GM23338 (cell line): Measurements from ENCODE around the gene TOR1B. TPM values are rescaled to one million over a fixed set of nuclear protein-coding genes. Genes with fewer than 3 reads are reported as not detected.

Experiments used
- ATAC-seq: fragments of 200-7000 bp; cut with Tn5 transposase; 3 replicates; pipeline ENCODE4 v1.9.1; 2020
- DNase-seq: peaks from one replicate; pipeline ENCODE4 v3.0.0-alpha.2; 2015; ENCODE audit warnings: low spot score
- H2AFZ ChIP-seq: fragments of 200-600 bp; sonication (generic); 2 replicates; pipeline ENCODE4 v1.8.0; 2016; ENCODE audit warnings: antibody characterized with exemption, mild to moderate bottlenecking, moderate library complexity
- H3F3A ChIP-seq: fragments of 200-600 bp; sonication (generic); replicated peaks from 2 replicates; pipeline ENCODE4 v1.8.0; 2017; ENCODE audit warnings: antibody characterized with exemption, mixed run types, low read depth
- H3K27ac ChIP-seq: fragments of 200-600 bp; sonication (generic); 2 replicates; pipeline ENCODE4 v1.6.1; 2016; ENCODE audit warnings: low read depth
- H3K27me3 ChIP-seq: fragments of 200-600 bp; sonication (generic); 2 replicates; pipeline ENCODE4 v1.8.0; 2016; ENCODE audit warnings: mild to moderate bottlenecking, mixed run types, moderate library complexity; ENCODE audit not compliant: insufficient read depth
- H3K36me3 ChIP-seq: fragments of 200-600 bp; sonication (generic); 2 replicates; pipeline ENCODE4 v1.8.0; 2016; ENCODE audit warnings: mild to moderate bottlenecking; ENCODE audit not compliant: insufficient read depth
- H3K4me1 ChIP-seq: fragments of 200-600 bp; sonication (generic); 2 replicates; pipeline ENCODE4 v1.8.0; 2016; ENCODE audit warnings: mild to moderate bottlenecking, moderate library complexity; ENCODE audit not compliant: insufficient read depth
- H3K4me2 ChIP-seq: fragments of 200-600 bp; sonication (generic); 2 replicates; pipeline ENCODE4 v1.7.1; 2017; ENCODE audit warnings: mixed run types
- H3K4me3 ChIP-seq: fragments of 200-600 bp; sonication (generic); 2 replicates; pipeline ENCODE4 v1.6.1; 2016; ENCODE audit warnings: mixed run types
- H3K79me2 ChIP-seq: fragments of 200-600 bp; sonication (generic); replicated peaks from 2 replicates; pipeline ENCODE4 v1.8.0; 2017; ENCODE audit warnings: mild to moderate bottlenecking; ENCODE audit not compliant: insufficient read depth
- H3K9me2 ChIP-seq: fragments of 200-600 bp; sonication (generic); 2 replicates; pipeline ENCODE4 v1.8.0; 2017; ENCODE audit not compliant: insufficient read depth
- H4K20me1 ChIP-seq: fragments of 200-600 bp; sonication (generic); replicated peaks from 2 replicates; pipeline ENCODE4 v1.8.0; 2017; ENCODE audit warnings: mild to moderate bottlenecking; ENCODE audit not compliant: insufficient read depth
- H3K27ac Mint-ChIP-seq: 2 replicates; pipeline ENCODE4 v1.8.0; 2020; ENCODE audit warnings: inconsistent platforms, mild to moderate bottlenecking, moderate library complexity, mixed read lengths
- H3K27me3 Mint-ChIP-seq: 3 replicates; pipeline ENCODE4 v1.8.0; 2022; ENCODE audit warnings: low read depth, mild to moderate bottlenecking, moderate library complexity, mixed read lengths, inconsistent platforms; ENCODE audit not compliant: insufficient read depth, poor library complexity
- H3K36me3 Mint-ChIP-seq: 3 replicates; pipeline ENCODE4 v1.8.0; 2021; ENCODE audit warnings: low read depth, mild to moderate bottlenecking, inconsistent platforms, moderate library complexity, mixed read lengths
- H3K4me1 Mint-ChIP-seq: 3 replicates; pipeline ENCODE4 v1.8.0; 2020; ENCODE audit warnings: mild to moderate bottlenecking, inconsistent platforms, mixed read lengths
- H3K4me3 Mint-ChIP-seq: 3 replicates; pipeline ENCODE4 v1.8.0; 2021; ENCODE audit warnings: moderate library complexity, mild to moderate bottlenecking, inconsistent platforms, mixed read lengths
- H3K9me3 Mint-ChIP-seq: 3 replicates; pipeline ENCODE4 v1.8.0; 2020; ENCODE audit warnings: moderate library complexity, mild to moderate bottlenecking, inconsistent platforms, mixed read lengths
- CREB1 ChIP-seq: fragments of 250-450 bp; sonication (Bioruptor Pico); IDR thresholded peaks from 2 replicates; pipeline ENCODE4 v1.5.0; 2020; ENCODE audit warnings: low read depth, mild to moderate bottlenecking, moderate library complexity
- CTCF ChIP-seq, 2 experiments: fragments of 200-600 bp in 1 of 2; sonication (generic) in 1 of 2; conservative IDR thresholded peaks; 2 replicates each; pipeline versions ENCODE4 v1.5.1 to v1.6.1; 2016 to 2017; ENCODE audit warnings: antibody characterized with exemption in 2 of 2, low read depth in 2 of 2, mild to moderate bottlenecking in 2 of 2, moderate library complexity in 1 of 2
- ETS1 ChIP-seq: IDR thresholded peaks from 2 replicates; pipeline ENCODE4 v1.6.1; 2016; ENCODE audit warnings: antibody characterized with exemption
- EZH2 ChIP-seq: fragments of 200-600 bp; sonication (generic); IDR thresholded peaks from one replicate; pipeline ENCODE4 v1.8.0; 2017; ENCODE audit warnings: antibody characterized with exemption, mild to moderate bottlenecking, low read depth; ENCODE audit not compliant: unreplicated experiment
- EZH2phosphoT487 ChIP-seq: fragments of 200-600 bp; sonication (generic); IDR thresholded peaks from one replicate; pipeline ENCODE4 v1.8.1; 2018; ENCODE audit warnings: antibody characterized with exemption; ENCODE audit not compliant: unreplicated experiment
- NANOG ChIP-seq: IDR thresholded peaks from 2 replicates; pipeline ENCODE4 v1.6.1; 2016; ENCODE audit warnings: antibody characterized with exemption, borderline replicate concordance
- POLR2AphosphoS5 ChIP-seq: IDR thresholded peaks from 2 replicates; pipeline ENCODE4 v1.6.1; 2016; ENCODE audit warnings: antibody characterized with exemption, low read depth
- ZNF114 ChIP-seq: fragments of 250-450 bp; sonication (Bioruptor Pico); IDR thresholded peaks from 2 replicates; pipeline ENCODE4 v1.5.0; 2020; ENCODE audit warnings: mild to moderate bottlenecking, moderate library complexity
- ZNF331 ChIP-seq: fragments of 250-450 bp; sonication (Bioruptor Pico); IDR thresholded peaks from 2 replicates; pipeline ENCODE4 v1.5.0; 2020; ENCODE audit warnings: low read depth, mild to moderate bottlenecking, moderate library complexity
- polyA plus RNA-seq: library from polyadenylated mRNA; unstranded; fragments of >200 nt; fragmentation: Nextera tagmentation; extraction: Ambion mirVana; gene quantifications from 2 replicates; pipeline ENCODE4 v1.2.1, GENCODE V29; 2016
- total RNA-seq: library from RNA; depleted of rRNA; stranded (reverse); fragments of >200 nt; shearing (Covaris generic); gene quantifications from 2 replicates; pipeline ENCODE4 v1.2.3, GENCODE V29; 2014

Gene TOR1B
- total and polyA plus RNA-seq, 2 experiments from 2014 or later = 10.6 to 42.4 TPM

- H4K20me1 ChIP-seq = no peaks in the 10 kb centered on the region; the same call in 1 of the 2 replicates
- H3F3A ChIP-seq = no peaks in the 10 kb centered on the region
- no peaks in the 10 kb centered on the region for H3K4me1 ChIP-seq
- no peak overlapping the region for H3K27ac ChIP-seq
- Mint-ChIP-seq H3K4me3 (no peak overlapping the region), H3K36me3 (peaks cover 9% of the 10 kb centered on the region), H3K9me3 (no peaks in the 10 kb centered on the region), H3K4me1 (no peaks in the 10 kb centered on the region), H3K27me3 (peaks cover 3% of the 10 kb centered on the region), H3K27ac (no peak overlapping the region)
- H3K27me3 ChIP-seq = no peaks in the 10 kb centered on the region
- no peak overlapping the region for H3K4me2 ChIP-seq
- ATAC-seq = no peak
- no peak overlapping the region for H3K4me3 ChIP-seq
- DNase-seq = no peak
- no peak for TF ChIP-seq ETS1
- TF ChIP-seq CREB1 (CRISPR knock-in tag) = no peak
- H3K36me3 ChIP-seq = no peaks in the 10 kb centered on the region
- no peaks in the 10 kb centered on the region for H3K79me2 ChIP-seq
- no peak overlapping the region for H2AFZ ChIP-seq
- no peaks in the 10 kb centered on the region for H3K9me2 ChIP-seq
Measured at GRCh38 chr9:129850821-129851550, 48.0 kb downstream of the TOR1B start.

DNA sequence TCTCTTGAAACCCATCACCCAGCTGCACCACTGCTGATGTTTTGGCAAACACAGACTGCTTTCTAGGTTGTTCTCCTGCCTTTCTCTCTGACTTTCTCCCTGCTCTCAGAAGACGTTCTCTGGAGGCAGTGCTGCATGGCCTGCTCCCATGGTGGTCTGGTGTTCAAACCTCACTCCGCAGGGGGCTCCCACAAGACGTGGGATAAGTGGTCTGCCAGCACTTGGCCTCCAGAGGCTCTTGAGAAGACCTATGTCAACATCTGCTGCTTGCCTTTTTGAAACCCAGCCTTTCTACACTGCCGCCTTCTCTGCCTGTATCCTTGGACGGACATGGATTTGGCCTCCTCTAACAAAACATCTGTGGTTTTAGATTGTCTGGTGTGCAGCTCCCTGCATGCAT lies 48.8 kb downstream of the TOR1B start:
- no peak for ATAC-seq
- DNase-seq = no peak
- no peaks in the 10 kb centered on the region; the same call in 1 of the 2 replicates for H4K20me1 ChIP-seq
- H3K36me3 ChIP-seq = no peaks in the 10 kb centered on the region
- H3K4me2 ChIP-seq = no peak overlapping the region
- H2AFZ ChIP-seq = no peak overlapping the region
- no peaks in the 10 kb centered on the region for H3K9me2 ChIP-seq
- H3K4me3 Mint-ChIP-seq = no peak overlapping the region
- TF ChIP-seq ETS1 = no peak
- TF ChIP-seq EZH2phosphoT487 = no peak
- TF ChIP-seq EZH2 = no peak
- TF ChIP-seq CTCF (conservative IDR thresholded peaks at IDR 0.05; ENCODE audit: low read depth in 2 of 2) = no peak
- TF ChIP-seq POLR2AphosphoS5 = no peak
- no peak for TF ChIP-seq NANOG
- TF ChIP-seq ZNF331 (CRISPR knock-in tag) = no peak
- no peak for TF ChIP-seq ZNF114
- H3K4me1 ChIP-seq = no peaks in the 10 kb centered on the region
- no peaks in the 10 kb centered on the region for H3K27me3 ChIP-seq
- H3K27ac Mint-ChIP-seq = no peak overlapping the region
- H3K27me3 Mint-ChIP-seq = peaks cover 3% of the 10 kb centered on the region
- H3K79me2 ChIP-seq = no peaks in the 10 kb centered on the region
- no peak overlapping the region for H3K4me3 ChIP-seq
- no peaks in the 10 kb centered on the region for H3K9me3 Mint-ChIP-seq
- H3K36me3 Mint-ChIP-seq = peaks cover 9% of the 10 kb centered on the region
- H3K4me1 Mint-ChIP-seq = no peaks in the 10 kb centered on the region
- no peak overlapping the region for H3K27ac ChIP-seq
- H3F3A ChIP-seq = no peaks in the 10 kb centered on the region
